Endothelial cell of umbilical vein (primary cell): Measurements from ENCODE around the gene CCDC97. TPM values are rescaled to one million over a fixed set of nuclear protein-coding genes. Genes with fewer than 3 reads are reported as not detected.

Experiments used
- BruUV-seq: library from RNA; stranded (reverse); fragments of 400-500 nt; replicated peaks from 2 replicates; lab custom pipeline; 2021; lab: Mats Ljungman, UMichigan
- CTCF ChIA-PET: fragments of 300-600, 350-600 bp; sonication (Branson Sonifier 250); formaldehyde crosslinking; loops from one replicate; lab custom pipeline; 2021; ENCODE audit warnings: antibody characterized with exemption, inconsistent platforms; lab: Charles Lee
- POLR2A ChIA-PET: fragments of 300-600, 350-600 bp; sonication (Branson Sonifier 250); formaldehyde crosslinking; loops from one replicate; lab custom pipeline; 2021; ENCODE audit warnings: antibody characterized with exemption, inconsistent platforms; lab: Charles Lee
- DNase-seq: peaks from one replicate; pipeline ENCODE4 v3.0.0-alpha.2; 2011; ENCODE audit warnings: low read depth, low spot score
- FAIRE-seq: peaks from 2 replicates; lab custom pipeline; 2011; peaks lifted over from hg19 to GRCh38; lab: Jason Lieb, UNC
- H2AFZ ChIP-seq: 2 replicates; pipeline ENCODE4 v1.6.0; 2012; ENCODE audit warnings: low read depth, low read length, control low read depth, inconsistent platforms
- H3K27ac ChIP-seq: 2 replicates; pipeline ENCODE4 v1.5.1; 2011; ENCODE audit warnings: low read depth, mild to moderate bottlenecking, control low read depth, low read length, moderate library complexity; ENCODE audit not compliant: insufficient read depth
- H3K27me3 ChIP-seq, 2 experiments: 2 replicates each; pipeline versions ENCODE4 v1.6.0 to v1.6.1; 2011; ENCODE audit warnings: low read length in 2 of 2, mixed read lengths in 1 of 2; ENCODE audit not compliant: control insufficient read depth in 2 of 2, insufficient read depth in 2 of 2
- H3K36me3 ChIP-seq, 2 experiments: 2 replicates in 1 of 2; 3 replicates in 1 of 2; pipeline ENCODE4 v1.5.1; 2011; ENCODE audit warnings: low read length in 2 of 2, mild to moderate bottlenecking in 1 of 2, moderate library complexity in 1 of 2; ENCODE audit not compliant: control insufficient read depth in 2 of 2, insufficient read depth in 2 of 2; ENCODE audit errors: extremely low read depth in 1 of 2
- H3K4me1 ChIP-seq: 3 replicates; pipeline ENCODE4 v1.5.1; 2011; ENCODE audit warnings: mild to moderate bottlenecking, low read length; ENCODE audit not compliant: control insufficient read depth, insufficient read depth; ENCODE audit errors: extremely low read depth
- H3K4me2 ChIP-seq: 2 replicates; pipeline ENCODE4 v1.6.1; 2011; ENCODE audit warnings: low read length, control low read depth, mixed read lengths; ENCODE audit not compliant: insufficient read depth
- H3K4me3 ChIP-seq, 3 experiments: fragments of 200-600 bp in 1 of 3; sonication (generic), shearing (Covaris generic) in 1 of 3; replicated peaks in 1 of 3; 2 replicates each; pipeline ENCODE4 v1.5.1; 2011 to 2016; ENCODE audit warnings: control low read depth in 3 of 3, low read length in 3 of 3, mild to moderate bottlenecking in 2 of 3, inconsistent platforms in 1 of 3, low read depth in 1 of 3, moderate library complexity in 1 of 3; ENCODE audit not compliant: insufficient read depth in 1 of 3
- H3K79me2 ChIP-seq: 2 replicates; pipeline ENCODE4 v1.6.0; 2012; ENCODE audit warnings: low read length, inconsistent platforms; ENCODE audit not compliant: control insufficient read depth, insufficient read depth
- H3K9ac ChIP-seq: replicated peaks from 2 replicates; pipeline ENCODE3; 2011; ENCODE audit warnings: low read length, control low read depth; ENCODE audit not compliant: insufficient read depth; ENCODE audit errors: extremely low read depth
- H3K9me1 ChIP-seq: replicated peaks from 3 replicates; pipeline ENCODE4 v1.6.0; 2011; ENCODE audit warnings: mild to moderate bottlenecking, low read length; ENCODE audit not compliant: control insufficient read depth, insufficient read depth; ENCODE audit errors: extremely low read depth
- H3K9me3 ChIP-seq: replicated peaks from 2 replicates; pipeline ENCODE4 v1.5.1; 2012; ENCODE audit warnings: low read length, inconsistent platforms; ENCODE audit not compliant: control insufficient read depth, insufficient read depth
- H4K20me1 ChIP-seq: replicated peaks from 2 replicates; pipeline ENCODE3; 2011; ENCODE audit warnings: mild to moderate bottlenecking, low read length; ENCODE audit not compliant: control insufficient read depth, insufficient read depth; ENCODE audit errors: extremely low read depth
- EZH2 ChIP-seq: IDR thresholded peaks from 2 replicates; pipeline ENCODE4 v1.6.1; 2012; ENCODE audit warnings: borderline replicate concordance, low read depth, mild to moderate bottlenecking, moderate library complexity, low read length, inconsistent platforms; ENCODE audit not compliant: severe bottlenecking
- FOS ChIP-seq: IDR thresholded peaks from 2 replicates; pipeline ENCODE4 v1.6.1; 2011; ENCODE audit warnings: mild to moderate bottlenecking, low read length, moderate library complexity, borderline replicate concordance; ENCODE audit not compliant: insufficient read depth
- GATA2 ChIP-seq: IDR thresholded peaks from 2 replicates; pipeline ENCODE4 v1.7.0; 2011; ENCODE audit warnings: low read depth, mild to moderate bottlenecking, moderate library complexity, mixed read lengths, low read length; ENCODE audit not compliant: insufficient read length, insufficient read depth
- MYC ChIP-seq: IDR thresholded peaks from one replicate; pipeline ENCODE4 v1.6.1; 2011; ENCODE audit warnings: mild to moderate bottlenecking, low read depth, low read length
- POLR2A ChIP-seq: IDR thresholded peaks from 2 replicates; pipeline ENCODE4 v1.6.1; 2012; ENCODE audit warnings: low read depth, mild to moderate bottlenecking, control low read depth, low read length
- POLR2AphosphoS5 ChIP-seq: IDR thresholded peaks from 2 replicates; pipeline ENCODE4 v1.6.1; 2012; ENCODE audit warnings: low read depth, mild to moderate bottlenecking, control low read depth, low read length, moderate library complexity; ENCODE audit not compliant: insufficient read depth
- dilution Hi-C: fragments of 300-500 bp; cut with MboI; formaldehyde crosslinking; loops from one replicate; pipeline ENCODE4 v1.15.0; 2019; ENCODE audit warnings: low sequenced_read_pairs; ENCODE audit not compliant: extremely low pct_ligation_motif_present
- intact Hi-C: fragments of 100-400 bp; cut with micrococcal nuclease; formaldehyde crosslinking; loops from one replicate; pipeline ENCODE4 v1.10.0; 2022
- polyA plus RNA-seq, 4 experiments: library from polyadenylated mRNA; depleted of rRNA in 3 of 4; stranded (reverse) in 3 of 4; unstranded in 1 of 4; fragments of >200 nt; gene quantifications; 2 replicates each; pipeline versions ENCODE4 v1.2.1 to v1.2.3, GENCODE V29; 2011 to 2012; ENCODE audit warnings: missing spikeins in 1 of 4
- total RNA-seq: library from RNA; stranded (reverse); gene quantifications from 2 replicates; pipeline ENCODE4 v1.2.3, GENCODE V29; 2021
- TF ChIP-seq, protein P1 (sequence below), 2 donors: IDR thresholded peaks; 1 replicate in 1 of 2; 2 replicates in 1 of 2; pipeline ENCODE4 v1.5.1; 2011; ENCODE audit warnings: low read length in 2 of 2, mild to moderate bottlenecking in 2 of 2, moderate library complexity in 2 of 2, control low read depth in 1 of 2, inconsistent platforms in 1 of 2, low read depth in 1 of 2; ENCODE audit not compliant: insufficient read depth in 1 of 2; ENCODE audit errors: extremely low read depth in 1 of 2
- TF ChIP-seq, protein P2 (sequence below): IDR thresholded peaks from 2 replicates; pipeline ENCODE4 v1.6.1; 2011; ENCODE audit not compliant: insufficient read depth, insufficient read length

Gene CCDC97
- total and polyA plus RNA-seq, 2 donors (not counting 3 experiments of a cell fraction or from before 2014, with no cell fraction given), result 20.7 to 27.2 TPM

DNA sequence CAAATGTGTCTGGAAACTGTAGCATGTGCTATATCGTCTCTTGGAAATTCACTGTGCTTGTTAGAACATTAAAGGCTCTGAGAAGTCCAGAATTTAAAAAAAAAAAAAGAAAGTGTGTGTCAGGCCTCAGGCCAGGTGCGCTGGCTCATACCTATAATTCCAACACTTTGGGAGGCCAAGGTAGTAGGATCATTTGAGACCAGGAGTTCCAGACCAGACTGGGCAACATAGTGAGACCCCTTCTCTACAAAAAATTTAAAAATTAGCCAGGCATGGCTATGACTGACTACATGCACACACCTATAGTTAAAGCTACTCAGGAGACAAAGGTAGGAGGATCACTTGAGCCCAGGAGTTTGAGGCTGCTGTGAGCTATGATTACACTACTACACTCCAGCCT, 40.9 kb upstream of the CCDC97 start:
- dilution Hi-C loops (no loop called here), intact Hi-C loops (no loop called here)
- Histone ChIP-seq H3K4me2 (no peak overlapping the region), H2AFZ (no peak overlapping the region), H3K9me1 (no peaks in the 10 kb centered on the region), H3K9ac (no peak overlapping the region), H3K27me3 (no peaks in the 10 kb centered on the region), H3K27ac (no peak overlapping the region), H3K36me3 (peaks cover 33 to 36% of the 10 kb centered on the region in 2 experiments), H3K4me3 (no peak overlapping the region), H3K9me3 (no peaks in the 10 kb centered on the region), H3K4me1 (peaks cover 41% of the 10 kb centered on the region), H4K20me1 (no peaks in the 10 kb centered on the region), H3K79me2 (peaks cover 52% of the 10 kb centered on the region)
- no peak for FAIRE-seq
- TF ChIP-seq MYC, result no peak
- TF ChIP-seq GATA2, result no peak
- TF ChIP-seq, protein P1, sequence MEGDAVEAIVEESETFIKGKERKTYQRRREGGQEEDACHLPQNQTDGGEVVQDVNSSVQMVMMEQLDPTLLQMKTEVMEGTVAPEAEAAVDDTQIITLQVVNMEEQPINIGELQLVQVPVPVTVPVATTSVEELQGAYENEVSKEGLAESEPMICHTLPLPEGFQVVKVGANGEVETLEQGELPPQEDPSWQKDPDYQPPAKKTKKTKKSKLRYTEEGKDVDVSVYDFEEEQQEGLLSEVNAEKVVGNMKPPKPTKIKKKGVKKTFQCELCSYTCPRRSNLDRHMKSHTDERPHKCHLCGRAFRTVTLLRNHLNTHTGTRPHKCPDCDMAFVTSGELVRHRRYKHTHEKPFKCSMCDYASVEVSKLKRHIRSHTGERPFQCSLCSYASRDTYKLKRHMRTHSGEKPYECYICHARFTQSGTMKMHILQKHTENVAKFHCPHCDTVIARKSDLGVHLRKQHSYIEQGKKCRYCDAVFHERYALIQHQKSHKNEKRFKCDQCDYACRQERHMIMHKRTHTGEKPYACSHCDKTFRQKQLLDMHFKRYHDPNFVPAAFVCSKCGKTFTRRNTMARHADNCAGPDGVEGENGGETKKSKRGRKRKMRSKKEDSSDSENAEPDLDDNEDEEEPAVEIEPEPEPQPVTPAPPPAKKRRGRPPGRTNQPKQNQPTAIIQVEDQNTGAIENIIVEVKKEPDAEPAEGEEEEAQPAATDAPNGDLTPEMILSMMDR (IDR thresholded peaks at IDR 0.05; ENCODE audit: extremely low read depth in 1 of 2, insufficient read depth in 1 of 2, low read depth in 1 of 2, low read length in 2 of 2), result no peak
- TF ChIP-seq EZH2, result no peak
- TF ChIP-seq POLR2A, result no peak
- no peak for TF ChIP-seq FOS
- TF ChIP-seq, protein P2, sequence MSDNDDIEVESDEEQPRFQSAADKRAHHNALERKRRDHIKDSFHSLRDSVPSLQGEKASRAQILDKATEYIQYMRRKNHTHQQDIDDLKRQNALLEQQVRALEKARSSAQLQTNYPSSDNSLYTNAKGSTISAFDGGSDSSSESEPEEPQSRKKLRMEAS, result no peak
- no peak for TF ChIP-seq POLR2AphosphoS5
- DNase-seq, result no peak
- POLR2A ChIA-PET, result no interaction called here
- CTCF ChIA-PET, result no interaction called here
- no TSS peak for BruUV-seq
